Muscle layer of duodenum (tissue), 2 donors: ENCODE data around the gene PTPRM.

ENCODE experiments used
- H3K27ac ChIP-seq: one replicate; pipeline ENCODE4 v1.7.0; 2013; ENCODE audit warnings: mild to moderate bottlenecking, low read length
- H3K27me3 ChIP-seq: one replicate; pipeline ENCODE4 v1.7.0; 2013; ENCODE audit warnings: low read depth, mild to moderate bottlenecking, control low read depth, low read length
- H3K36me3 ChIP-seq, 2 donors: one replicate each; pipeline ENCODE4 v1.7.0; 2013; ENCODE audit warnings: low read length in 2 of 2, control low read depth in 1 of 2, mild to moderate bottlenecking in 1 of 2; ENCODE audit not compliant: insufficient read depth in 2 of 2, control insufficient read depth in 1 of 2
- H3K4me1 ChIP-seq, 2 donors: one replicate each; pipeline ENCODE4 v1.7.0; 2013; ENCODE audit warnings: low read length in 2 of 2, mild to moderate bottlenecking in 2 of 2, control low read depth in 1 of 2, moderate library complexity in 1 of 2; ENCODE audit not compliant: insufficient read depth in 2 of 2, control insufficient read depth in 1 of 2
- H3K4me3 ChIP-seq, 2 donors: one replicate each; pipeline ENCODE4 v1.7.0; 2013; ENCODE audit warnings: low read length in 2 of 2, low read depth in 1 of 2, mild to moderate bottlenecking in 1 of 2
- H3K9me3 ChIP-seq, 2 donors: one replicate each; pipeline ENCODE4 v1.7.0; 2013; ENCODE audit warnings: low read length in 2 of 2, control low read depth in 1 of 2, mild to moderate bottlenecking in 1 of 2; ENCODE audit not compliant: control insufficient read depth in 1 of 2
- donor health status: healthy.

The PTPRM gene

GRCh38 chr18:8279346-8279745 lies 712.2 kb downstream of the PTPRM start:
- Histone ChIP-seq H3K27me3 (no peaks in the 10 kb centered on the region), H3K9me3 (no peaks in the 10 kb centered on the region)

GRCh38 chr18:8279781-8280330 lies 712.7 kb downstream of the PTPRM start:
- Histone ChIP-seq H3K9me3 (no peaks in the 10 kb centered on the region), H3K27me3 (no peaks in the 10 kb centered on the region), H3K4me3 (no peak overlapping the region), H3K4me1 (no peaks in the 10 kb centered on the region), H3K27ac (no peak overlapping the region), H3K36me3 (no peaks in the 10 kb centered on the region)

More at GRCh38 chr18:8279346-8279745, 712.2 kb downstream of the PTPRM start:
- no peak overlapping the region for H3K4me3 ChIP-seq
- H3K27ac ChIP-seq, result no peak overlapping the region
- H3K4me1 ChIP-seq, result no peaks in the 10 kb centered on the region
- H3K36me3 ChIP-seq, result no peaks in the 10 kb centered on the region

DNA sequence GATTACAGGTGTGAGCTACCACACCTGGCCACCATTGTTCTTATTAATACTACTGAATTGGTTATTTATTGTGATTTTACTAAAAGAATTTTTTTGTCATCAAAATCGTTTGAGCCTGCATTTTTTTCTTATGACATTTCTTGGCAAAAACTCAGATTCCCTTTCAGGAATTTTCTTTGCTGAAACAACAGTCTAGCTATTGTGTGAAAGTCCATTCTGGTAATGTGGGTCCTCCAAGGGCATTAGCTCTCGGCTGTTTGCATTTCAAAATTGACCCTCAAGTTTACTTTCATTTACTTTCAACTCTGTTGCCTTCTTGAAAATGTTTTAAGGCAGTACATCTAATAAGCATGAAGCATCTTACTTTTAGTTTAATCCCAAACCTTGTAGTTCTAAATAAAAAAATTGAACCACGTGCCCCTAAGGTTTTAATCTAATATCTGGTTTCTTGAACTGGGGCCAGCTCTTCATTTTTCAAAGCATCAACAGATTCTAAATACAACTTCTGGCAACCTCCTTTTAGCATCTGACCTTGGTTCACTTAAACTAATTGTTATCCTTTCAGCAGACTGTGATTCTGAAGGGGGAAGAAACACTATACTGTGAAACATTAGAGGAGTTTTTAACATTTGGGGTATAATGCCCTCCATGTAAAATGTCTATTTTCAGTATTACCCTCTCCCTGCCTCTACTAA lies 716.9 kb downstream of the PTPRM start:
- Histone ChIP-seq H3K36me3 (no peaks in the 10 kb centered on the region), H3K27ac (no peak overlapping the region), H3K4me1 (no peaks in the 10 kb centered on the region), H3K4me3 (no peak overlapping the region), H3K27me3 (no peaks in the 10 kb centered on the region), H3K9me3 (no peaks in the 10 kb centered on the region)

- H3K4me1 ChIP-seq, result no peaks in the 10 kb centered on the region
- no peaks in the 10 kb centered on the region for H3K36me3 ChIP-seq
- H3K9me3 ChIP-seq, result no peaks in the 10 kb centered on the region
- H3K27me3 ChIP-seq, result no peaks in the 10 kb centered on the region
- H3K27ac ChIP-seq, result no peak overlapping the region
- no peak overlapping the region for H3K4me3 ChIP-seq
Measured at GRCh38 chr18:8286303-8286702, 719.2 kb downstream of the PTPRM start.

- Histone ChIP-seq H3K4me1 (no peaks in the 10 kb centered on the region), H3K9me3 (no peaks in the 10 kb centered on the region), H3K36me3 (no peaks in the 10 kb centered on the region), H3K4me3 (no peak overlapping the region), H3K27ac (no peak overlapping the region), H3K27me3 (no peaks in the 10 kb centered on the region)
Measured at GRCh38 chr18:8287196-8287885, 720.2 kb downstream of the PTPRM start.

- H3K4me1 ChIP-seq, result no peaks in the 10 kb centered on the region
- no peak overlapping the region for H3K4me3 ChIP-seq
- no peaks in the 10 kb centered on the region for H3K9me3 ChIP-seq
- no peaks in the 10 kb centered on the region for H3K27me3 ChIP-seq
- H3K27ac ChIP-seq, result no peak overlapping the region
- H3K36me3 ChIP-seq, result no peaks in the 10 kb centered on the region
Measured at GRCh38 chr18:8288472-8289195, 721.5 kb downstream of the PTPRM start.

GRCh38 chr18:8290435-8290834 lies 723.3 kb downstream of the PTPRM start:
- Histone ChIP-seq H3K4me3 (no peak overlapping the region), H3K36me3 (no peaks in the 10 kb centered on the region), H3K4me1 (no peaks in the 10 kb centered on the region), H3K27me3 (no peaks in the 10 kb centered on the region), H3K9me3 (no peaks in the 10 kb centered on the region), H3K27ac (no peak overlapping the region)

GRCh38 chr18:8290913-8291312 lies 723.8 kb downstream of the PTPRM start:
- no peaks in the 10 kb centered on the region for H3K27me3 ChIP-seq
- H3K36me3 ChIP-seq, result no peaks in the 10 kb centered on the region
- no peak overlapping the region for H3K27ac ChIP-seq
- no peaks in the 10 kb centered on the region for H3K4me1 ChIP-seq
- H3K9me3 ChIP-seq, result no peaks in the 10 kb centered on the region
- no peak overlapping the region for H3K4me3 ChIP-seq

GRCh38 chr18:8293184-8293583 lies 726.1 kb downstream of the PTPRM start:
- Histone ChIP-seq H3K36me3 (peaks cover 0 to 13% of the 10 kb centered on the region in 2 donors), H3K27me3 (no peaks in the 10 kb centered on the region), H3K4me1 (no peaks in the 10 kb centered on the region), H3K27ac (no peak overlapping the region), H3K9me3 (no peaks in the 10 kb centered on the region), H3K4me3 (no peak overlapping the region)

DNA sequence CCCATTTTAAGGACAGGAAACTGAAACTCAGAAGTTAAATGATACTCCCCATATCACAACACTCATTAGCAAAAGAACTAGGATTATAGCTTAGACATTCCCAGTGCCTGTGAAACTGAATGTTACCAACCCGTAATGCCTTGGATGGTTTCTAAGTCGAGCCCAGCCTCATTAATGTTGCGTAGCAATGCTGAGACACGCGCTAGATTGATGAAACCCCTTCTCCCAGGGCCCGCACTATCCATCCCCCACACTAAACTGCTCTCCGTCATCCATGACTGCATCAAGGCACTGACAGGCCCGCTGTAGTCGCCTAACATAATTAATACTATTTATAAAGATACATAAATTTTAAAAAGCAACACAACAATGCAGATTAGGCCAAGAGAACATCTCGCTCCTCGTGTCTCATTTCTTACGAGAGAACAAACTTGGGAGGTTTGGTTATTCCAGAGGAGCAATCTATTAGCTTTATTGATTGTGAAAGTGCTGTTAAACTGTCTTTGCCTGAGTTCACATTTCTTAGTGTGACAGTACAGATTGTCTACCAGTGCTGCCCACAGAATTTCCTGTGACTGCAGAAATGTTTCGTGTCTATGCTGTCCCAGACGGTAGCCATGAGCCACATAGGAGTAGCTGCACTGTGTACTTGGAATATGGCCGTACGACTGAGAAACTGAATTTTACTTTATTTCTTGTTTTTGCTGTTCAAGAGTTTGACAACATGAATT lies 729.9 kb downstream of the PTPRM start:
- no peak overlapping the region for H3K4me3 ChIP-seq
- H3K27me3 ChIP-seq, result no peaks in the 10 kb centered on the region
- H3K4me1 ChIP-seq, result no peaks in the 10 kb centered on the region
- H3K36me3 ChIP-seq, result peaks cover 0 to 14% of the 10 kb centered on the region in 2 donors
- H3K9me3 ChIP-seq, result no peaks in the 10 kb centered on the region
- no peak overlapping the region for H3K27ac ChIP-seq

GRCh38 chr18:8298186-8298585 lies 731.1 kb downstream of the PTPRM start:
- Histone ChIP-seq H3K9me3 (no peaks in the 10 kb centered on the region), H3K4me3 (no peak overlapping the region), H3K36me3 (peaks cover 0 to 14% of the 10 kb centered on the region in 2 donors), H3K27ac (no peak overlapping the region), H3K27me3 (no peaks in the 10 kb centered on the region), H3K4me1 (no peaks in the 10 kb centered on the region)
